Subcutaneous preadipocyte (primary cell): ENCODE data around the gene TAF11L14. TPM values are rescaled to one million over a fixed set of nuclear protein-coding genes. Genes with fewer than 3 reads are reported as not detected.

Source experiments
- small RNA-seq: library from RNA; depleted of rRNA; stranded (forward); fragments of <200 nt; gene quantifications from one replicate; pipeline ENCODE3, GENCODE V24; 2012
- total RNA-seq: library from RNA; depleted of rRNA; stranded (reverse); fragments of >200 nt; gene quantifications from 2 replicates; pipeline ENCODE4 v1.2.3, GENCODE V29; 2012

The TAF11L14 gene
- not detected in 2 replicates for total RNA-seq

GRCh38 chr5:17634160-17634559 is at the start of gene TAF11L14:
TAF11L14 (plus strand) TSS chr5:17634460.

GRCh38 chr5:17585658-17586057 is 48.6 kb upstream of the TAF11L14 start, which contains the start of gene TAF11L7:
TAF11L7 (minus strand) TSS chr5:17585758.

GRCh38 chr5:17590860-17591259 is 43.4 kb upstream of the TAF11L14 start, which contains the start of gene TAF11L8:
TAF11L8 (minus strand) TSS chr5:17590960.

GRCh38 chr5:17594255-17594654 is 40.0 kb upstream of the TAF11L14 start, which contains the start of gene TAF11L9:
TAF11L9 (minus strand) TSS chr5:17594394.

GRCh38 chr5:17597728-17598127 is 36.5 kb upstream of the TAF11L14 start, which contains the start of gene TAF11L10:
TAF11L10 (minus strand) TSS chr5:17597828.

GRCh38 chr5:17603880-17604279 is 30.4 kb upstream of the TAF11L14 start, which contains the start of gene TAF11L11:
TAF11L11 (plus strand) TSS chr5:17604183.

GRCh38 chr5:17610092-17610491 is 24.2 kb upstream of the TAF11L14 start, which contains the start of gene TAF11L12:
TAF11L12 (plus strand) TSS chr5:17610392.

GRCh38 chr5:17631788-17632187 is 2.5 kb upstream of the TAF11L14 start, which contains the start of gene TAF11L13:
TAF11L13 (plus strand) TSS chr5:17632088.

Small RNAs within 50 kb of the gene (small RNA-seq; reads per million reads assigned to genes)
- not detected for gene AC233724.1
- not detected for gene AC233724.12
- not detected for gene AC233724.2
- not detected for gene AC233724.3
- not detected for gene AC233724.4
- gene AC233724.6 = not detected
- gene AC233724.7 = not detected

Other genes with a start within 250 kb of the TAF11L14 start
- gene TAF11L2, start 136.2 kb upstream of the TAF11L14 start, total RNA-seq = not detected in 2 replicates
- not detected in 2 replicates for gene TAF11L3, start 116.1 kb upstream of the TAF11L14 start, total RNA-seq
- not detected in 2 replicates for gene TAF11L4, start 112.7 kb upstream of the TAF11L14 start, total RNA-seq
- gene TAF11L5, start 109.2 kb upstream of the TAF11L14 start, total RNA-seq = not detected in 2 replicates
- gene TAF11L6, start 105.8 kb upstream of the TAF11L14 start, total RNA-seq = not detected in 2 replicates
- gene TAF11L7, start 48.7 kb upstream of the TAF11L14 start, total RNA-seq = not detected in 2 replicates
- gene TAF11L8, start 43.5 kb upstream of the TAF11L14 start, total RNA-seq = not detected in 2 replicates
- gene TAF11L9, start 40.1 kb upstream of the TAF11L14 start, total RNA-seq = not detected in 2 replicates
- gene TAF11L10, start 36.6 kb upstream of the TAF11L14 start, total RNA-seq = not detected in 2 replicates
- gene TAF11L11, start 30.3 kb upstream of the TAF11L14 start, total RNA-seq = not detected in 2 replicates
- not detected in 2 replicates for gene TAF11L12, start 24.1 kb upstream of the TAF11L14 start, total RNA-seq
- gene TAF11L13, start 2.4 kb upstream of the TAF11L14 start, total RNA-seq = not detected in 2 replicates